K562 (cell line): ENCODE data around the gene NRCAM. TPM values are rescaled to one million over a fixed set of nuclear protein-coding genes. Genes with fewer than 3 reads are reported as not detected.
A peak's percentile ranks its signal among the peaks of the same experiment; 100 is the strongest.

Experiments
- ATF1 ChIP-seq, 2 experiments: fragments of 450-650 bp in 1 of 2; IDR thresholded peaks; 2 replicates each; pipeline ENCODE4 v1.6.1; 2016; ENCODE audit warnings: missing compliant biosample characterization in 1 of 2, missing genetic modification characterization in 1 of 2
- CHD4 ChIP-seq: fragments of 200-600 bp; sonication (generic); IDR thresholded peaks from 3 replicates; pipeline ENCODE4 v1.6.1; 2012; ENCODE audit warnings: low read depth, mild to moderate bottlenecking, mixed read lengths, low read length, inconsistent platforms; ENCODE audit not compliant: insufficient read depth, insufficient replicate concordance, poor library complexity, severe bottlenecking
- COPS2 ChIP-seq: fragments of 450-650 bp; conservative IDR thresholded peaks from 2 replicates; pipeline ENCODE4 v1.6.1; 2016; ENCODE audit warnings: mild to moderate bottlenecking, moderate library complexity
- FOXJ3 ChIP-seq: sonication (generic); formaldehyde crosslinking; IDR thresholded peaks from 2 replicates; pipeline ENCODE4 v1.4.0; 2020; ENCODE audit warnings: mild to moderate bottlenecking, missing genetic modification reagents
- PHB ChIP-seq: fragments of 250-450 bp; sonication (Bioruptor Pico); IDR thresholded peaks from 2 replicates; pipeline ENCODE4 v1.5.0; 2021
- PHF8 ChIP-seq: fragments of 200-600 bp; sonication (generic); IDR thresholded peaks from 2 replicates; pipeline ENCODE4 v1.6.1; 2012; ENCODE audit warnings: mixed run types, mild to moderate bottlenecking, inconsistent platforms, low read length, moderate library complexity, borderline replicate concordance
- SMAD3 ChIP-seq: fragments of 450-650 bp; formaldehyde crosslinking; conservative IDR thresholded peaks from 2 replicates; pipeline ENCODE4 v1.4.0; 2020; ENCODE audit warnings: mild to moderate bottlenecking
- SMC3 ChIP-seq: conservative IDR thresholded peaks from 2 replicates; pipeline ENCODE4 v1.6.1; 2011; ENCODE audit warnings: low read depth, low read length, improper control_type of control experiment; ENCODE audit not compliant: insufficient read depth
- TRIM28 ChIP-seq: fragments of 450-650 bp; IDR thresholded peaks from 2 replicates; pipeline ENCODE4 v1.6.1; 2017
- ZNF239 ChIP-seq: fragments of 250-450 bp; sonication (Bioruptor Pico); IDR thresholded peaks from 2 replicates; pipeline ENCODE4 v1.4.0; 2020; ENCODE audit warnings: mild to moderate bottlenecking
- ZNF79 ChIP-seq: fragments of 250-450 bp; sonication (Bioruptor Pico); IDR thresholded peaks from 2 replicates; pipeline ENCODE4 v1.4.0; 2020; ENCODE audit warnings: low read depth, mild to moderate bottlenecking, moderate library complexity
- polyA plus RNA-seq, 8 experiments: library from polyadenylated mRNA; depleted of rRNA in 4 of 8; stranded (reverse) in 5 of 8; unstranded in 3 of 8; fragments of >200 nt; fragmentation: Nextera tagmentation in 2 of 8; fragmentation: Illumina TruSeq in 1 of 8; extraction: Ambion mirVana in 2 of 8; extraction: Trizol in 1 of 8; gene quantifications; 2 replicates each; pipeline versions ENCODE4 v1.2.1 to v1.2.3, GENCODE V29; 2011 to 2014; ENCODE audit warnings: inconsistent platforms in 1 of 8, missing spikeins in 1 of 8
- total RNA-seq, 7 experiments: library from RNA; depleted of rRNA in 6 of 7; stranded (reverse); fragments of >200 nt in 6 of 7; fragmentation: Illumina TruSeq in 2 of 7; extraction: Trizol in 2 of 7; gene quantifications; 2 replicates each; pipeline versions ENCODE4 v1.2.1 to v1.2.3, GENCODE V29; 2011 to 2021; ENCODE audit warnings: low replicate concordance in 1 of 7
- TF ChIP-seq, protein P1 (sequence below): fragments of 250-450 bp; sonication (Bioruptor Pico); IDR thresholded peaks from 2 replicates; pipeline ENCODE4 v1.4.0; 2020
- TF ChIP-seq, protein P2 (sequence below): fragments of 250-450 bp; sonication (Bioruptor Pico); IDR thresholded peaks from 2 replicates; pipeline ENCODE4 v1.8.0; 2021; ENCODE audit warnings: moderate library complexity, mild to moderate bottlenecking, inconsistent platforms
- TF ChIP-seq, protein P3 (sequence below): fragments of 250-450 bp; sonication (Bioruptor Pico); IDR thresholded peaks from 2 replicates; pipeline ENCODE4 v1.5.0; 2020; ENCODE audit warnings: mild to moderate bottlenecking, borderline replicate concordance
- TF ChIP-seq, protein P4 (sequence below): sonication (generic); formaldehyde crosslinking; IDR thresholded peaks from 2 replicates; pipeline ENCODE4 v1.8.1; 2023; ENCODE audit warnings: mild to moderate bottlenecking, missing genetic modification reagents

Gene NRCAM
- total and polyA plus RNA-seq, 9 of the 15 experiments (the other 6 are each of a cell fraction or from before 2014, with no cell fraction given), result 0.03 to 0.54 (median 0.12) TPM; not detected in 1

DNA sequence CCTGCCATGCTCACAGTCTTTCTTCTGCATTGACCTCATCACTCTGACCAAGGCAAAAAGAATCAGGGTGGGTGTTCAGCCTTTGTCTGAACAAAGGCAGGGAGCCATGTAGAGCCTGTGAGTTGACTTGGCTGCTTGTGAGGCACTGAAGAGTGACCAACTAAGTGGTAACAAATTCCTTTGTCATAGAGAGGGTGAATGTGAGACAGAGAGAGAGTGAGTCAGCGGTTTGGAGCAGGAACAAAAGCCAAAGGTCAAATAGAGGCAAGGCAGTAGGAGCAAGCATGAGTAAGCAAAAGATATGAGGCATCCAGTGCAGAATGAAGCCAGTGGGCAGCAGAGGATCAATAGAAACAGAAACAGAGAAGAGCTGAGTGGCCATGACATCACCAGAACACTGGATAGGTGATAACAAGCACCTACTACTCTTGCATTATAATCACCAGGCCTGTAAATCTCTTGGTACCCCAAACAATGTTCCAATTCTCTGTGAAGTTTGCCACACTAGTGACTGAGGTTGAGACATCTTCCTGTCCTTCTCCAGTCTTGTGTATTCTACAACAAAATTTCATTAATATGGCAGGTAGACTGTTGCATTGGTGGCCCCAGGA lies 209.9 kb downstream of the NRCAM start (continued):
- TF ChIP-seq ZNF79 (CRISPR knock-in tag) (0 out of 2 replicates have a peak, but pooled peaks have one; percentile 44), FOXJ3 (CRISPR knock-in tag) (no peak), TRIM28 (peak; percentile 87), SMC3 (peak; percentile 44; the same call in 1 of the 2 replicates), SMAD3 (CRISPR knock-in tag) (peak; percentile 79; the same call in 1 of the 2 replicates), ATF1 (CRISPR knock-in tag; IDR thresholded peaks at IDR 0.05) (no peak), ATF1 (tag; IDR thresholded peaks at IDR 0.05) (peak; percentile 89), ZNF239 (CRISPR knock-in tag) (peak; percentile 63), CHD4 (peak; percentile 10), COPS2 (no peak), PHF8 (peak; percentile 25; the same call in 1 of the 2 replicates), PHB (CRISPR knock-in tag) (no peak)
- TF ChIP-seq, protein P1, sequence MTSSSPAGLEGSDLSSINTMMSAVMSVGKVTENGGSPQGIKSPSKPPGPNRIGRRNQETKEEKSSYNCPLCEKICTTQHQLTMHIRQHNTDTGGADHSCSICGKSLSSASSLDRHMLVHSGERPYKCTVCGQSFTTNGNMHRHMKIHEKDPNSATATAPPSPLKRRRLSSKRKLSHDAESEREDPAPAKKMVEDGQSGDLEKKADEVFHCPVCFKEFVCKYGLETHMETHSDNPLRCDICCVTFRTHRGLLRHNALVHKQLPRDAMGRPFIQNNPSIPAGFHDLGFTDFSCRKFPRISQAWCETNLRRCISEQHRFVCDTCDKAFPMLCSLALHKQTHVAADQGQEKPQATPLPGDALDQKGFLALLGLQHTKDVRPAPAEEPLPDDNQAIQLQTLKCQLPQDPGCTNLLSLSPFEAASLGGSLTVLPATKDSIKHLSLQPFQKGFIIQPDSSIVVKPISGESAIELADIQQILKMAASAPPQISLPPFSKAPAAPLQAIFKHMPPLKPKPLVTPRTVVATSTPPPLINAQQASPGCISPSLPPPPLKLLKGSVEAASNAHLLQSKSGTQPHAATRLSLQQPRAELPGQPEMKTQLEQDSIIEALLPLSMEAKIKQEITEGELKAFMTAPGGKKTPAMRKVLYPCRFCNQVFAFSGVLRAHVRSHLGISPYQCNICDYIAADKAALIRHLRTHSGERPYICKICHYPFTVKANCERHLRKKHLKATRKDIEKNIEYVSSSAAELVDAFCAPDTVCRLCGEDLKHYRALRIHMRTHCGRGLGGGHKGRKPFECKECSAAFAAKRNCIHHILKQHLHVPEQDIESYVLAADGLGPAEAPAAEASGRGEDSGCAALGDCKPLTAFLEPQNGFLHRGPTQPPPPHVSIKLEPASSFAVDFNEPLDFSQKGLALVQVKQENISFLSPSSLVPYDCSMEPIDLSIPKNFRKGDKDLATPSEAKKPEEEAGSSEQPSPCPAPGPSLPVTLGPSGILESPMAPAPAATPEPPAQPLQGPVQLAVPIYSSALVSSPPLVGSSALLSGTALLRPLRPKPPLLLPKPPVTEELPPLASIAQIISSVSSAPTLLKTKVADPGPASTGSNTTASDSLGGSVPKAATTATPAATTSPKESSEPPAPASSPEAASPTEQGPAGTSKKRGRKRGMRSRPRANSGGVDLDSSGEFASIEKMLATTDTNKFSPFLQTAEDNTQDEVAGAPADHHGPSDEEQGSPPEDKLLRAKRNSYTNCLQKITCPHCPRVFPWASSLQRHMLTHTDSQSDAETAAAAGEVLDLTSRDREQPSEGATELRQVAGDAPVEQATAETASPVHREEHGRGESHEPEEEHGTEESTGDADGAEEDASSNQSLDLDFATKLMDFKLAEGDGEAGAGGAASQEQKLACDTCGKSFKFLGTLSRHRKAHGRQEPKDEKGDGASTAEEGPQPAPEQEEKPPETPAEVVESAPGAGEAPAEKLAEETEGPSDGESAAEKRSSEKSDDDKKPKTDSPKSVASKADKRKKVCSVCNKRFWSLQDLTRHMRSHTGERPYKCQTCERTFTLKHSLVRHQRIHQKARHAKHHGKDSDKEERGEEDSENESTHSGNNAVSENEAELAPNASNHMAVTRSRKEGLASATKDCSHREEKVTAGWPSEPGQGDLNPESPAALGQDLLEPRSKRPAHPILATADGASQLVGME, result no peak
- TF ChIP-seq, protein P2, sequence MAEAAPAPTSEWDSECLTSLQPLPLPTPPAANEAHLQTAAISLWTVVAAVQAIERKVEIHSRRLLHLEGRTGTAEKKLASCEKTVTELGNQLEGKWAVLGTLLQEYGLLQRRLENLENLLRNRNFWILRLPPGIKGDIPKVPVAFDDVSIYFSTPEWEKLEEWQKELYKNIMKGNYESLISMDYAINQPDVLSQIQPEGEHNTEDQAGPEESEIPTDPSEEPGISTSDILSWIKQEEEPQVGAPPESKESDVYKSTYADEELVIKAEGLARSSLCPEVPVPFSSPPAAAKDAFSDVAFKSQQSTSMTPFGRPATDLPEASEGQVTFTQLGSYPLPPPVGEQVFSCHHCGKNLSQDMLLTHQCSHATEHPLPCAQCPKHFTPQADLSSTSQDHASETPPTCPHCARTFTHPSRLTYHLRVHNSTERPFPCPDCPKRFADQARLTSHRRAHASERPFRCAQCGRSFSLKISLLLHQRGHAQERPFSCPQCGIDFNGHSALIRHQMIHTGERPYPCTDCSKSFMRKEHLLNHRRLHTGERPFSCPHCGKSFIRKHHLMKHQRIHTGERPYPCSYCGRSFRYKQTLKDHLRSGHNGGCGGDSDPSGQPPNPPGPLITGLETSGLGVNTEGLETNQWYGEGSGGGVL, result no peak
- TF ChIP-seq, protein P3, sequence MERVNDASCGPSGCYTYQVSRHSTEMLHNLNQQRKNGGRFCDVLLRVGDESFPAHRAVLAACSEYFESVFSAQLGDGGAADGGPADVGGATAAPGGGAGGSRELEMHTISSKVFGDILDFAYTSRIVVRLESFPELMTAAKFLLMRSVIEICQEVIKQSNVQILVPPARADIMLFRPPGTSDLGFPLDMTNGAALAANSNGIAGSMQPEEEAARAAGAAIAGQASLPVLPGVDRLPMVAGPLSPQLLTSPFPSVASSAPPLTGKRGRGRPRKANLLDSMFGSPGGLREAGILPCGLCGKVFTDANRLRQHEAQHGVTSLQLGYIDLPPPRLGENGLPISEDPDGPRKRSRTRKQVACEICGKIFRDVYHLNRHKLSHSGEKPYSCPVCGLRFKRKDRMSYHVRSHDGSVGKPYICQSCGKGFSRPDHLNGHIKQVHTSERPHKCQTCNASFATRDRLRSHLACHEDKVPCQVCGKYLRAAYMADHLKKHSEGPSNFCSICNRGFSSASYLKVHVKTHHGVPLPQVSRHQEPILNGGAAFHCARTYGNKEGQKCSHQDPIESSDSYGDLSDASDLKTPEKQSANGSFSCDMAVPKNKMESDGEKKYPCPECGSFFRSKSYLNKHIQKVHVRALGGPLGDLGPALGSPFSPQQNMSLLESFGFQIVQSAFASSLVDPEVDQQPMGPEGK (CRISPR knock-in tag), result no peak
- TF ChIP-seq, protein P4, sequence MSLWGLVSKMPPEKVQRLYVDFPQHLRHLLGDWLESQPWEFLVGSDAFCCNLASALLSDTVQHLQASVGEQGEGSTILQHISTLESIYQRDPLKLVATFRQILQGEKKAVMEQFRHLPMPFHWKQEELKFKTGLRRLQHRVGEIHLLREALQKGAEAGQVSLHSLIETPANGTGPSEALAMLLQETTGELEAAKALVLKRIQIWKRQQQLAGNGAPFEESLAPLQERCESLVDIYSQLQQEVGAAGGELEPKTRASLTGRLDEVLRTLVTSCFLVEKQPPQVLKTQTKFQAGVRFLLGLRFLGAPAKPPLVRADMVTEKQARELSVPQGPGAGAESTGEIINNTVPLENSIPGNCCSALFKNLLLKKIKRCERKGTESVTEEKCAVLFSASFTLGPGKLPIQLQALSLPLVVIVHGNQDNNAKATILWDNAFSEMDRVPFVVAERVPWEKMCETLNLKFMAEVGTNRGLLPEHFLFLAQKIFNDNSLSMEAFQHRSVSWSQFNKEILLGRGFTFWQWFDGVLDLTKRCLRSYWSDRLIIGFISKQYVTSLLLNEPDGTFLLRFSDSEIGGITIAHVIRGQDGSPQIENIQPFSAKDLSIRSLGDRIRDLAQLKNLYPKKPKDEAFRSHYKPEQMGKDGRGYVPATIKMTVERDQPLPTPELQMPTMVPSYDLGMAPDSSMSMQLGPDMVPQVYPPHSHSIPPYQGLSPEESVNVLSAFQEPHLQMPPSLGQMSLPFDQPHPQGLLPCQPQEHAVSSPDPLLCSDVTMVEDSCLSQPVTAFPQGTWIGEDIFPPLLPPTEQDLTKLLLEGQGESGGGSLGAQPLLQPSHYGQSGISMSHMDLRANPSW (CRISPR knock-in tag), result no peak
